Esophagus squamous epithelium (tissue), 4 donors: ENCODE results near the gene TSGA10IP.

Source experiments
- CTCF ChIP-seq, 6 experiments: fragments of 450-650 bp in 4 of 6; fragments of 200-600 bp in 2 of 6; sonication (generic) in 2 of 6; IDR thresholded peaks; one replicate each; pipeline ENCODE4 v1.5.1; 2016 to 2019; ENCODE audit warnings: antibody characterized with exemption in 6 of 6, mild to moderate bottlenecking in 4 of 6, moderate library complexity in 4 of 6
- POLR2A ChIP-seq, 4 donors: fragments of 450-650 bp; IDR thresholded peaks; one replicate each; pipeline ENCODE4 v1.6.1; 2017; ENCODE audit warnings: antibody characterized with exemption in 4 of 4, mild to moderate bottlenecking in 4 of 4, moderate library complexity in 3 of 4

- TF ChIP-seq CTCF (IDR thresholded peaks at IDR 0.05) (no peak), POLR2A (IDR thresholded peaks at IDR 0.05) (no peak)
Observed at GRCh38 chr11:65953471-65953870, 8.2 kb downstream of the TSGA10IP start.
